Left kidney (tissue), 2 donors: Measurements from ENCODE around the gene ISOC2. TPM values are rescaled to one million over a fixed set of nuclear protein-coding genes. Genes with fewer than 3 reads are reported as not detected.
"Not testable (repeated sequence)": the region's sequence is repeated elsewhere in the genome, so short reads cannot be mapped to it uniquely, and the experiment has no call there.

Source experiments
- DNase-seq: peaks from one replicate; pipeline ENCODE4 v3.0.0-alpha.2; 2013
- polyA plus RNA-seq: library from polyadenylated mRNA; unstranded; fragments of 120-200 nt; gene quantifications from one replicate; pipeline ENCODE4 v1.2.1, GENCODE V29; 2013; ENCODE audit not compliant: insufficient read length

Gene ISOC2
- polyA plus RNA-seq, 1 donor = 30.1 TPM

DNA sequence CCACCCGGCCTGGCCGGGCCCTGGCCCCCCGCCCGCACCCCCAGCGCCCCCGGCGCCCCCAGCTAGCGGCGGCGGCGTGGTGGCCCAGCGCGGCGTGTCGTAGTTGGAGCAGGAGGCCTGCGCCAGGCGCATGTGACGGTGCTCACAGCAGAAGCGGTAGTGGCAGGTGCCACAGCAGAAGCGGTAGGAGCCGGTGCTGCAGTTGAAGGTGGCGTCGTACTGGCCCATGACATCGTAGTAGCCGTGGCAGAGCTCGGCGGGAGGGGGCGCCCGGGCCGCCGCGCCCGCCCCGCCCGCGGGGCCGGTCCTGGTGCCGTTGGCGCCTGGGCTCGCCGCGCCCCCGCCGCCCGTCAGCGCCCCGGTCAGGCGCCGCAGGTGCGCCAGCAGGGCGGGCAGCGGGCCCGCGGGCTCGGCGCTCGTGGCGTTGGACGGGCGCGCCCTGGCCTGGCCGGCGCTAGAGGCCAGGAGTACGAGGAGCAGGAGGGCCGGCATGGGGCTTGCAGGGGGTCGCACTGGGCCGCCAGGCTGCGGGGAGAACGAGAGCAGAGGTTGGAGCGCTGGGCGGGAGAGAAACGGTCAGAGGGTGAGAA is 19.0 kb downstream of the ISOC2 start:
- DNase-seq = no peak

DNA sequence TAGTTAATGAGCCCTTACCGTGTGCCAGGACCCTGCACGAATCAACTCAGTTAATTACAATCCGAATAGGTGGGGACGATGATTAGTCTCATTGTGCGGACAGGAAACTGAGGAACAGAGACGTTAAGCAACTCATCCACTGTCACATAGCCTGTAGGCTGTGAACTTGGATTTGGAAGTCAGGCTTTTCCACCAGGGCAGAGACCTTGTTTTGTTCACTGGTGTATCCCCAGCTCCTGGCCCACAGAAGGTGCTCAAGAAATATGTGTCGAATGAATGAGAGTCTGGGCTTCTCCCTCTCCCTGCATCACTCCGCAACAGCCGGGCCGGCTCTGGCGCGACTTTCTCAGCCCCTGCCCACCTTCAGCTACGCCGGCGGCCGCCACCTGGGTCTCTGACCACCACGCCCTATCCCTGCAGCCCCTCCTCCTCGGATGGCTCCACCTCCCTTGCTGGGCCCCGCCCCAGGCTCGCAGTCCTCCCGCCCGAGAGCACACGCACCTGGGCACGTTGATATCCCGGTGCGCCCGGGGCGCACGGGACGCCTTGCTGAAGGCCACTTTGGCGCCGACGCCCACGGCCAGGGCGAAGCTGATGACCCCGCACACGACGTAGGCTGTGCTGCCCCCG is 19.6 kb downstream of the ISOC2 start:
- no peak for DNase-seq

DNA sequence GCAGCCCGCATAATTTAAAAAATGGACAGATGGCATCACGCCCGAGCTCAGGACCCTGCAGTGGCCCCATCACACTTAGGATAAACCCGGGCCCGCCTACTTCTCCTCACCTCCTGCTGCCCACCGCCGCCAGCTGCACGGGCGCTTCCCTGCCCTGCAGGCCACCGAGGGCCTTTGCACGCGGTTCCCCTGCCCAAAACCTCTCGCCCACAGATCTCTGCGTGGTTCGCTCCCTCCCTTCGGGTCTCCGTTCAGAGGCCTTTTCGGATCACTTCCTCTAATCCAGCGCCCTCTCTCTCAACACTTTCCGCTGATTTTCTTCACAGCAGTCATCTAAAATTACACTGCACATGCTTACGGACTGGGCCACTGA is 20.1 kb downstream of the ISOC2 start:
- DNase-seq = no peak

DNA sequence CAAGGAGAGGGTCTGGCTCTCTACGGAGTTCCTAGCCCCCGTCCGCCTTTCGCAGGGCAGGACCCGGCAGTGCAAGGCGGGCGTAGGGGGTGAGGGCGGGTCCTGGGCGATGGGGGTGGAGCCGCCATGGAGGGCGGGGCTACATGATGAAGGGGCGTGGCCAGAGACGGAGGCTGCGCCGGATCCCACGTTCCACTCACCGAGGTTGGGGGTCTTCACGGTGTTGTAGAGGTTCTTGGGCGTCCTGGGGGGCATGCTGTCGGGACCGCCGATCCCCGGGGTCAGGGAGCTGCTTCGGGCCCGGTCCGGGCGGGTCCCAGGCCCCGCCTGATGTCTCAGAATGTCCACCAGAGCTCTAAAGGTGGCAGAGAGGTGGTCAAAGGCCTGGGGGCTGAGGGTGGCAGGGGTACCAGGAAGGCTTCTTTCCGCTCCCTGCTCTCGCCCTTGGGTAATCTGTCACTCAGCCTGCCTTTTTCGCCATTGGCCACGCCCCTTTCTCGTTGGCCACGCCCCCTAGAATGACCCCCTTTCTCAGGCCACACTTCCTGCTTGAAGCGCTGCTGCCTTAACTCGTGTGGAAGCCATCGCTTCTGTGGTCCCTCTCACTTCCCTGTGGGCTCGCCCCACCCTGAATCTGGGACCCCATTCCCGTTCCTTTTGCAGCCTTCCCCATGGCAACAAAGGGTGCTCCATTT is 20.9 kb downstream of the ISOC2 start:
- no peak for DNase-seq

DNA sequence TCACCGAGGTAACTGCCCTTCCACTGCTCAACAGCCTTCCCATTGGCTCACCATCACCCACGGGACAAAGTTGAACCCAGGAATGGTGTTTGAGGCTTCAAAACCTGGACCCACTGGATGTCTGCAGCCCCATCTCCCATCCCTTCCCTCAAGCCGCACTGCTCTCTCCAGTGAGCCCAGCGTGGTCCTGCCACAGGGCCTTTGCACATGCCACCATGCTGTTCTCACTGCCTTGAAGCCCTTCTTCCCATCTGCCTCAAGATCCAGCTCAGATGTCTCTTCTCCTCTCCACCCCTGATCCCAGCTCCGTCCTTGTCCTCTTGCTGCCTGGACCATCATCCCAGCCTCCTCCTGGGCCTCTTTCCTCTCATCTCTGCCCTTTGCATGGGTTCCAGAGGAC is 22.4 kb downstream of the ISOC2 start:
- DNase-seq = no peak

DNA sequence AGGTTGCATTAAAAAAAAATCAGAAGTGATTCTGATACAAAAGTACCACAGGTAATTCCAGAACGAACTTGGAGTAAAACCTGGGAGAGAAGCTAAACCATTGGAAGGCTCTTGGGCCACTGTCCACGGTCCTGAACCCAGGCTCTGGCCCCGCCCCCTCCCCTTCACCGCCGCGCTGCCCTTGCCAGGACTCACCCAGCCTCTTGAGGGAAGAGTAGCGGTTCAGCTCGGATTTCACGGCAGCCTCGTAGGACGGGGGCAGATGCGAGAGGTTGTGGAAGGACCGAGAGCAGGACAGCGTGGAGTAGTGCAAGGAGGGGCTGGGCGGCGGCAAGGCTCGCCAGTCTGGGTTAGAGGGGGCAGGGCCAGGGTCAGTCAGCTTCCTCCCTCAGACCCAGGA is 24.0 kb downstream of the ISOC2 start:
- peak; percentile 75 for DNase-seq

DNA sequence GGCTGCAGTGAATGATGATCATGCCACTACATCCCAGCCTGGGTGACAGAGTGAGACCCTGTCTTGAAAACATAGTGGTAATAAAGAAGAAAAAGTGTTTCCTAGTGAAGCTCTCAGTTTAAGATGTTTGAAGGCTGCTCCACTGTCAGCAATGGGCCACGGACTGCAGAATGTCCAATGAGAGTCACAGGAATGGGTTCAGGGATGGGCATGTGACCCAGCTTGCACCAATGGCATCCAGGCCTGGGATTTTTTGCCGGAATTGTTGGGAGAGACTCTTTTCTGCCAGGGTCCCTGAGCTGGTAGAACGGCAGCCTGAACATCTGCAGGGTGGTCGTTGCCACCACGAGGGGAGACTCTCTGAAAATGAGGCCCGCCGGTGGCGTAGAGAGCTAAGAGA is 24.6 kb downstream of the ISOC2 start:
- DNase-seq = no peak

DNA sequence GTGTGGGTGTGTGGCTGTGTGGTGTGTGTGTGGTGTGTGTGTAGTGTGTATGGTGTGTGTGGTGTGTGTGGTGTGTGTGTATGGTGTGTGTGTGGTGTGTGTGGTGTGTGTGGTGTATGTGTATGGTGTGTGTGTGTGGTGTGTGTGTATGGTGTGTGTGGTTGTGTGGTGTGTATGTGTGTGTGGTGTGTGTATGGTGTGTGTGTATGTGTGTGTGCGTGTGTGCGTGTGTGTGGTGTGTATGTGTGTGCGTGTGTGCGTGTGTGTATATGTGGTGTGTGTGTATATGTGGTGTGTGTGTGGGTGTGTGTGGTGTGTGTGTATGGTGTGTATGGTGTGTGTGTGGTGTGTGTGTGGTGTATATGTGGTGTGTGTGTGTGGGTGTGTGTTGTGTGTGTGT is 26.4 kb downstream of the ISOC2 start:
- DNase-seq = no peak

DNA sequence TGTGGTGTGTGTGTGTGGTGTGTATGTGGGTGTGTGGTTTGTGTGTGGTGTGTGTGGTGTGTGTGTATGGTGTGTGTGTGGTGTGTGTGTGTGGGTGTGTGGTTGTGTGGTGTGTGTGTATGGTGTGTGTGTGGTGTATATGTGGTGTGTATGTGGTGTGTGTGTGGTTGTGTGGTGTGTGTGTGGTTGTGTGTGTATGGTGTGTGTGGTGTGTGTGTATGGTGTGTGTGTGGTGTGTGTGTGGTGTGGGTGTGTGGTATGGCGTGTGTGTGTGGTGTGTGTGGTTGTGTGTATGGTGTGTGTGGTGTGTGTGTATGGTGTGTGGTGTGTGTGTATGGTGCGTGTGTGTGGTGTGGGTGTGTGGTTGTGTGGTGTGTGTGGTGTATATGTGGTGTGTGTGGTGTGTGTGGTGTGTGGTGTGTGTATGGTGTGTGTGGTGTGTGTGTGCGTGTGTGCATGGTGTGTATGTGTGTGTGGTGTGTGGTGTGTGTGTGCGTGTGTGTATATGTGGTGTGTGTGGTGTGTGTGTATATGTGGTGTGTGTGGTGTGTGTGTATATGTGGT is 27.0 kb downstream of the ISOC2 start:
- DNase-seq = no peak

DNA sequence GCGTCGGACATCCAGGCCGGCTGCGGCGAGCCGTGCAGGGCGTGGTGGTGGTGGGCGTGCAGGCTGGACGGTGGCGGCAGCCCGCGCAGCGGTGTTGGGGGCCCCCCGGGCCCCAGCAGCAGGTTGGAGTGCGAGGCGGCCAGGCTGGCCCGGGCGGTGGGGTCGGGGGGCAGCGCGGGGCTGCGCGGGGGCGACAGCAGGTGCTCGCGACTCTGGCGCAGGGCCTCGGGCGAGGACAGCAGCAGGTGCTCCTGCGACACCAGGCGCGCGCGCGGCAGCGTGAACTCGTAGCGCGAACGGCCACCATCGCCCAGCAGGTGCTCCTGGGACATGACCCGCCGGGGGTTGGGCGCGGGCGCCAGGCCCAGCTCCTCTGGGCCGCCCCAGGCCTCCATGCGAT is 28.1 kb downstream of the ISOC2 start:
- no peak for DNase-seq

DNA sequence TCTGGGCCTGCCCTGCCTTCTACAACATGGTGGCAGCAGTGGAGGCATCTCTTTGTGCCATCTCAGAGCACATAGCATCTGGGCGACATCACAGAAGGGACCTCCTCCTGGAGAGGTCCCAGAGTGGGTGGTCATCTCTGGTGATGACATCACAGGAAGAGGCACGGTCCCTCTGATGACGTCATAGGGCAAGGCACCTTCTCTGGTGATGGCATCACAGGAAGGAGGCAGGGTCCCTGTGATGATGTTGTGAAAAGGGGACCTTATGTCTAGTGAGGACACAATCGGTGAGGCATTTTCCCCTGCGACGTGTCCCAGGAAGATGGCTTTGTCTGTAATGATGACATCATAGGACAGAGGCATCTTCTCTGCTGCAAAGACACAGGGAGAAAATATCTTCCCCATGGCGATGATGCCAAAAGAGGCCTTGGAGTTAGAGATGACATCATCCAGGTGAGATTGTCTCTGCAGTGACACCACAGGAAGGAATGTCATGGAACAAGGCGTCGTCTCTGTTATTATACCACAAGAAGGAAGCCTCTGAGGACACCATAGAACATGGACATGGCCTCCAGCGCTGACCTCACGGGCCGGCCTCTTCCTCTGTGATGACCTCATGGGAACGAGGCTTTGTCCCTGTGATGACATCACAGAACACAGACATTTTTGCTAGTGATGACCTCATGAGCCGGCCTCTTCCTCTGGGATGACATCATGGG is 29.0 kb downstream of the ISOC2 start:
- DNase-seq = no peak

DNA sequence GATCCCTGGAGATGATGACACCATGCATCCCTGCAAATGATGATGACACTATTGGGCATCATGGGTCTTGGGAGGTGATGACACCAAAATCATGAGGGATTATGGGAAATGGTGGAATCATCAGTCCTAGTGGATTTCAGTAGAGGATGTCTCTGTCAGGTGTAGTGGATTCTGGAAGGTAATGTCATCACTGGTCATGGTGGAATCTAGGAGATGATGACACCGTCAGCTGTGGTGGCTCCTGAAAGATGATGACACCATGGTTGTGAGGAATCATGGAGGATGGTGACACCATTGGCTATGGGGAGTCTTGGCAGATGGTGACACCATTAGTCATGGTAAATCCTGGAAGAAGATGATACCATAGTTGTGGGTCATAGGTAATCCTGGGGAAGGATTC is 30.3 kb downstream of the ISOC2 start:
- no peak for DNase-seq

DNA sequence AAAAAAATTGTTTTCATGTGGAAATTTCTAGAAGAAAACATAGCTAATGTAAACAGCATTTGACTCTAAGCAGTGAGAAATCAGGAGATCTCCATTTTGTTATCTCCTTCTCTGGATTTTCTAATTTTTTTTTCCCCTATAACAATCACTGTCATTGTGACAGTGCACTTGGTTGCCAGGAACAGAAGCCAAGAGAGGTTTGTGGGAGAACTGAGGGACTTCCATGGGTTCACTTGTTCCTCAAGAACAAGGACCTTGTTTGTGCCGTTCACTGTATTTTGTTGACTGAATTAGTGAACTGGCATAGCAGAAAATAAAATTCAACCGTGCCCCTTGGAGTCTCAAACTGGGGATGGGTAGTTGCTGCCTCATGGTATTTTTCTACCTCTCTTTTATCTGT is 35.4 kb downstream of the ISOC2 start:
- no peak for DNase-seq

DNA sequence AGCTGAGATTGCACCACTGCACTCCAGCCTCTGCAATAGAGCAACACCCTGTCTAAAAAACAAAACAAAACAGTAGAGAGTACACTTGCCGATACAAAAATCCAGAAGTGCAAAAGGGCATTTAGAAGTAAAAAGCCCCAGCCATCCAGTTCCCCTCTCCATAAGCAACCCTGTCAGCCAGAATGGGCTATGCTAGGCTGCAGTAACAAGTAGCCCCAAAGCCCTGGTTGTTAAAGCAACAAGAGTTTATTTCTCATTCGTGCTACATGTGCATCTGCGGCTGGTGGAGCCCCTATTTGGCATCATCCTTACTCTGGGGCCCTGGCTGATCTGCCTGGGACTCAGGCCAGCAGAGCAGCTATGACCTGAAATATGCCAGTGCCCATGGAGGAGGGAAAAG is 36.9 kb downstream of the ISOC2 start:
- no peak for DNase-seq

DNA sequence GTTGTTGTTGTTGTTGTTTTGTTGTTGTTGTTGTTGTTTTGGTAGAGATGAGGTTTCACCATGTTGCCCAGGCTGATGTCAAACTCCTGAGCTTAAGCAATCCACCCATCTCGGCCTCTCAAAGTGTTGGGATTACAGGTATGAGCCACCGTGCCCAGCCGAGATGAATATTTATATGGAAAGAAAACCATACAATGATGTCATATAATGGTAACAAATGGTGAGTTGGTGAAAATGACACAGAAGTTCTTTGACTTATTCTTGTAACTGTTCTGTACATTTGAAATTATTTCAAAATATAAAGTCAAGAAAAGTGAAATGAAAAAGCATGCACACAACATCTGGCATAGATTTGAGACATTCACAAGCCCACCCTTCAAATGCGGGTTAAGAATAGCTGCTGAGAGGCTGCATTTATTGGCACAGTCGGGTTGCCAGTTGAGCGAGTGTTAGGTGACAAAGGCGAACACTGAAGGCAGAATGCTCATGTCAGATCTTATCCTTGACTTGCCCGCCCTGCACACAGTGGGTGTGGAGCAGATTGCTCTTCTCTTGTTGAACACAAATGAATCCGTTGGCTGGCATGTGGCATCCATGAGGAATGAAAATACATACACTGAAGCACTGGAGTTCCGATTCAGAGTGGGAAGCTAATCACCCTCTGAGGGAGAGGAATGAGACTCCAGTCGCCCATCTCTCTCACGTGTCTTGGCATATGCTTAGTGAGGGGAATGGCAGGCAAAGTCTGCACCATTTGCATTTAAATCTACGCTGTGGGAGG is 38.0 kb downstream of the ISOC2 start:
- DNase-seq = no peak

DNA sequence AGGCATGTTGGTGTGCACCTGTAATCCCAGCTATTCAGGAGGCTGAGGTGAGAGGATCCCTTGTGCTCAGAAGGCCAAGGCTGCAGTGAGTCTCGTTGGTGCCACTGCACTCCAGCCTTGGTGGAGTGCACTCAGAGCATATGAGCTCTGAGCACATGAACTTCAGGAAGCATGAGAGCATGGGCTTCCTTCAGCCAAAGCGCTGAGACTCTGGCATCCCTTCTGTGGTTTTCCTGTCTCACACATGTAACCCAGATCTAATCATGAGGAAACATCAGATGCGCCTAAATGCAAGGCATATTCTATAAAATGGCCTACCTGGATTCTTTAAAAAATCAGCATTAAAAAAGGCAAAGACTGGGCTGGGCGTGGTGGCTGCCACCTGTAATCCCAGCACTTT is 40.2 kb downstream of the ISOC2 start:
- not testable (repeated sequence) for DNase-seq

DNA sequence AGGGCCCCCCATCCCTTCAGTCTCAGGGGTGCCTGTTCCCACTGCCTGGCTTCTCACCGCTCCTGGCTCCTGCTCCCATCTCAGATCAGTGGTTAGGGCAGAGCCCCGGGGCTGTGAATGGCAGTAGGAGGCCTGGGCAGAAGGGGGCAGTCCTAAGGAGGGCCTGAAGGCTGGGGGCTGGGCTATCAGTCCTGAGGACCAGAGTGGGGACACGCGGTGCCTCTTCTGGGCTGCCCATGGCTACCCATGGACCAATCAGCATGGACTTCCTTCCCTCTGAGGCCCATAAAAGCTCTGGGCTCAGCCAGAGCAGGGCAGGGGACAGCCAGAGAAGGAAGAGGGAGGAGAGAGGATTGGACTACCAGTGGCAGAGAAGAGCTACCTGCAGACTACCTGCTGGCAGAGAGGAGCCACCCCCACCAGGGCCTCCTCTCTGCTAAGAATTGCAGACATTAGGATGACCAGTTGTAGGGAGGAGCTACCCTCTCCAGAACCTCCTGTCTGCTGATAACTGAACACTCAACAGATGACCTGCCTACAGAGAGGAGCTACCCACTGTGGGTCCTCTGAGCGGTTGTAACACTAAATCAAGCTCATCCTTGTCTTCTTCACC is 41.7 kb downstream of the ISOC2 start:
- DNase-seq = no peak

DNA sequence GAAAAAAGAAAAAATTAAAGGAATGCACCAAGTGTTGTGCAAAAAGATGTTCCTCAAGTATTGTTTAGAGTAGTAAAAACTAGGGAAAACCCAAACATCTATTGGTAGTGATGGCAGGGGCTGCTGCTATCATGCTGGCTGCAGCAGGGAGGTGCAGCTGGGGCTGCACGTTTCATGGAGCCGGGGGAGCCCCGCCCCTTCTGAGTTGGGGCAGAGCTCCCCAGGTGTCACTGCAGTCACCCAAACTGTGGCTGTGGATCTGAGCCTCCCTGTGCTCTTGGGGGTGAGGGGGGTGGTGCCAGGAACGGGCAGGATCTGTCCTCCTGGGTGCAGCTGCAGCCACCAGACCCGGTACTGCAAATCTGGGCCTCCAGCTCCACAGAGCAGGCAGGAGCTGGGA is 42.3 kb downstream of the ISOC2 start:
- no peak for DNase-seq

DNA sequence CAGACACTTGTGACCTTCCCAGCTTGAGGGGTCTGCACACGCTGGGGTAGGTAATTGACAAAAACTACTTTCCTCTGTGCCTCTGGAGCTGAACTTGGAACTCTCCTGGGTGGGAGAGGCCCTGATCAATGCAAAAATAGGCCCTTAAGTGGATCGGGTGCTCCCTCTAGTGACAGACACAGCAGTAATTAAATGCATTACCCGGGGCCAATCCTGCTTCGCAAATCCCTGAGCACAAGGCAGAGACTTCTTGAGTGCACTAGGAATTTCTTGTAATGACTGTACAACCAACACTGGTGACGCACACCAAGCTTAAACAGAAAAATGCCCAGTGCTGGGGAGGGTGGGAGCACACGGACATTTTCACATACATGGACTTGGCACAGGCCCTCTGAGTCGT is 43.3 kb downstream of the ISOC2 start:
- peak; percentile 82 for DNase-seq

DNA sequence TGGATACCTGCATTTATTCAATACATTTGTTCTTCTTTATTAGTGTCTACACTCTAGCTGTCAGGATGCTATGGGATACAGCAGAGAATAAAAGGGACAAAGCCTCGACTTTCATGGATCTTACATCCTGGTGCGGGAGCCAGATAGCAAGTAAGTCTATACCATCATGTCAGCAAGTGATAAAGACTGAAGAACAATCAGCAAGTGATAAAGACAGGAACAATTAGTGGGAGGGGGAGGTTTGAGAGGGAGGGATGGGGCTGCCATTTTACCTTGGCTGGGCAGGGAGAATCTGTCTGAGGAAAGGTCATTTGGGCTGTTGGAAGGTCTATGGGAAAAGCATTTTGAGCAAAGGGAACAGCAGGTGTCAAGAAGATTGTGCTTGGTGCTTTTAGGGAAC is 51.3 kb downstream of the ISOC2 start:
- DNase-seq = no peak

DNA sequence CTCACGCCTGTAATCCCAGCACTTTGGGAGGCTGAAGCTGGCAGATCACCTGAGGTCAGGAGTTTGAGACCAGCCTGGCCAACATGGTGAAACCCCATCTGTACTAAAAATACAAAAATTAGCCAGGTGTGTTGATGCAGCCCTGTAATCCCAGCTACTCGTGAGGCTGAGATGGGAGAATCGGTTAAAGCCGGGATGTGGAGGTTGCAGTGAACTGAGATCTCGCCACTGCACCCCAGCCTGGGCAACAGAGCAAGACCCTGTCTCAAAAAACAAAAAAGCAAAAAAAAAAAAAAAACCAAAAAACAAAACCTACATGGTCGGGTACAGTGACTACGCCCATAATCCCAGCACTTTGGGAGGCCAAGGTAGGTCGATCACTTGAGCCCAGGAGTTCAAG is 52.3 kb downstream of the ISOC2 start:
- DNase-seq = not testable (repeated sequence)

DNA sequence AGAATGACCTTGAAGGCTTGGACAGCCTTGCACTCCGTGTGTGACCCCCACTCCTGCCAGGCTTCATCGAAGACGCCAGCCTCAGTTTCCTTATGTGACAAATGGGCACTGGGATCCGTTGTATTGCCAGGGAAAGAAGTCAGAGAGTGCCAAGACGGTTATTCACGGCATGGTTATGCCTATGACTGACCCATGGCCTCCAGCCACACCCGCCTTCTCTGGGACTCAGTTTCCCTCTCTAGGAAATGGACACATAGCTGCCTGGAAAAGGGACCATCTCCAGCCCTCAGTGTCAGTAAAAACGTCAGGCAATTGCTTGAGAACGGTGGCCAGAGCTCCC is 52.9 kb downstream of the ISOC2 start:
- DNase-seq = no peak
